ENCODE data around the gene RNPS1. TPM values are rescaled to one million over a fixed set of nuclear protein-coding genes. Genes with fewer than 3 reads are reported as not detected.

The RNPS1 gene
- total RNA-seq, 2 donors from 2014 or later = 98.8 to 120 TPM

- ATAC-seq (no peak), DNase-seq (no peak)
- intact Hi-C loops (cut with DNase I) = no loop called here
These were observed 39.6 kb downstream of the RNPS1 start for GRCh38 chr16:2228161-2228824.

GRCh38 chr16:2226918-2227317 is 41.0 kb downstream of the RNPS1 start:
- no peak for DNase-seq
- intact Hi-C loops (cut with DNase I) = no loop called here
- ATAC-seq = no peak

- ATAC-seq = no peak
- no peak for DNase-seq
- intact Hi-C loops (cut with DNase I) = no loop called here
These were observed 41.6 kb downstream of the RNPS1 start for GRCh38 chr16:2226245-2226793.

GRCh38 chr16:2223942-2224486 is 43.9 kb downstream of the RNPS1 start:
- ATAC-seq (peak; percentile 55 to 70), DNase-seq (no peak)
- intact Hi-C loops (cut with DNase I) = no loop called here

- intact Hi-C loops (cut with DNase I) = no loop called here
- ATAC-seq (peak; percentile 99 to 100), DNase-seq (peak; percentile 100)
These were observed 44.5 kb downstream of the RNPS1 start, which contains the start of gene E4F1 for GRCh38 chr16:2223221-2223941. TSS of gene E4F1 (plus strand) at chr16:2223591. CDS start at chr16:2223614, 23 bp downstream.

GRCh38 chr16:2216330-2216729 is 51.6 kb downstream of the RNPS1 start:
- ATAC-seq (no peak), DNase-seq (no peak)
- intact Hi-C loops (cut with DNase I) = no loop called here

GRCh38 chr16:2214719-2214968 is 53.3 kb downstream of the RNPS1 start, which contains the start of gene PGP:
TSS of gene PGP (minus strand) at chr16:2214840. CDS start at chr16:2214777, 63 bp downstream.
- intact Hi-C loops (cut with DNase I) = loop anchor here in 1 of 2 donors (5.0 kb wide), 1 partner anchor 57 kb away; the partner anchor contains the start of gene TRAF7
- ATAC-seq = peak; percentile 91
- DNase-seq = no peak

GRCh38 chr16:2213817-2214718 is 53.9 kb downstream of the RNPS1 start:
- DNase-seq = no peak
- intact Hi-C loops (cut with DNase I) = loop anchor here in 1 of 2 donors (5.0 kb wide), 1 partner anchor 57 kb away; the partner anchor contains the start of gene TRAF7
- no peak for ATAC-seq

GRCh38 chr16:2212362-2213324 is 55.3 kb downstream of the RNPS1 start:
- ATAC-seq = no peak
- no peak for DNase-seq
- intact Hi-C loops (cut with DNase I) = loop anchor here in 1 of 2 donors (5.0 kb wide), 1 partner anchor 55 kb away; the partner anchor contains the start of gene TRAF7

GRCh38 chr16:2211923-2212347 is 56.0 kb downstream of the RNPS1 start:
- intact Hi-C loops (cut with DNase I) = loop anchor here in 1 of 2 donors (5.0 kb wide), 1 partner anchor 55 kb away; the partner anchor contains the start of gene TRAF7
- DNase-seq = no peak
- ATAC-seq = no peak

GRCh38 chr16:2210386-2211365 is 57.2 kb downstream of the RNPS1 start, which contains the start of gene BRICD5:
TSS of gene BRICD5 (minus strand) at chr16:2210863. CDS start at chr16:2210833, 30 bp downstream.
- intact Hi-C loops (cut with DNase I) = loop anchor here in 1 of 2 donors (5.0 kb wide), 1 partner anchor 53 kb away; the partner anchor contains the start of gene TRAF7
- ATAC-seq (no peak), DNase-seq (no peak)

- ATAC-seq = no peak
- intact Hi-C loops (cut with DNase I) = loop anchor here in 1 of 2 donors (5.0 kb wide), 1 partner anchor 53 kb away; the partner anchor contains the start of gene TRAF7
- no peak for DNase-seq
These were observed 58.0 kb downstream of the RNPS1 start for GRCh38 chr16:2210009-2210332.

- intact Hi-C loops (cut with DNase I) = loop anchor here in 1 of 2 donors (5.0 kb wide), 1 partner anchor 52 kb away; the partner anchor contains the start of gene TRAF7
- DNase-seq = no peak
- ATAC-seq = no peak
These were observed 58.5 kb downstream of the RNPS1 start for GRCh38 chr16:2209258-2210008.

- no peak for DNase-seq
- ATAC-seq = no peak
- intact Hi-C loops (cut with DNase I) = no loop called here
These were observed 59.2 kb downstream of the RNPS1 start for GRCh38 chr16:2208772-2209171.

GRCh38 chr16:2208308-2208707 is 59.6 kb downstream of the RNPS1 start:
- no peak for DNase-seq
- ATAC-seq = no peak
- intact Hi-C loops (cut with DNase I) = no loop called here

GRCh38 chr16:2207872-2208271 is 60.1 kb downstream of the RNPS1 start:
- intact Hi-C loops (cut with DNase I) = no loop called here
- ATAC-seq (no peak), DNase-seq (no peak)
